HUES6 (cell line): ENCODE data around the gene UNC79.
A peak's percentile ranks its signal among the peaks of the same experiment; 100 is the strongest.

ENCODE experiments used
- H3K27ac ChIP-seq: 2 replicates; pipeline ENCODE4 v1.7.0; 2013; ENCODE audit warnings: low read depth, mild to moderate bottlenecking, low read length, inconsistent platforms
- H3K27me3 ChIP-seq: 2 replicates; pipeline ENCODE4 v1.6.1; 2013; ENCODE audit warnings: low read length; ENCODE audit not compliant: control insufficient read depth, insufficient read depth
- H3K36me3 ChIP-seq: 2 replicates; pipeline ENCODE4 v1.6.1; 2013; ENCODE audit warnings: low read length; ENCODE audit not compliant: control insufficient read depth, insufficient read depth
- H3K4me1 ChIP-seq: 2 replicates; pipeline ENCODE4 v1.6.1; 2013; ENCODE audit warnings: low read length; ENCODE audit not compliant: control insufficient read depth, insufficient read depth
- H3K4me3 ChIP-seq: 2 replicates; pipeline ENCODE4 v1.5.1; 2013; ENCODE audit warnings: low read depth, low read length
- H3K9ac ChIP-seq: one replicate; pipeline ENCODE4 v1.6.1; 2013; ENCODE audit warnings: mild to moderate bottlenecking, low read length
- H3K9me3 ChIP-seq: 2 replicates; pipeline ENCODE4 v1.6.1; 2013; ENCODE audit warnings: low read depth, low read length; ENCODE audit not compliant: control insufficient read depth, insufficient read depth

The UNC79 gene

GRCh38 chr14:93742761-93743160 lies 312.0 kb downstream of the UNC79 start:
- no peak overlapping the region for H3K4me3 ChIP-seq
- no peaks in the 10 kb centered on the region for H3K27me3 ChIP-seq
- H3K9ac ChIP-seq = no peak overlapping the region
- no peak overlapping the region for H3K27ac ChIP-seq
- H3K9me3 ChIP-seq = no peaks in the 10 kb centered on the region
- H3K4me1 ChIP-seq = peaks cover 26% of the 10 kb centered on the region
- no peaks in the 10 kb centered on the region for H3K36me3 ChIP-seq

- Histone ChIP-seq H3K27ac (no peak overlapping the region), H3K4me3 (no peak overlapping the region), H3K36me3 (no peaks in the 10 kb centered on the region), H3K27me3 (no peaks in the 10 kb centered on the region), H3K9ac (no peak overlapping the region), H3K9me3 (no peaks in the 10 kb centered on the region), H3K4me1 (peaks cover 31% of the 10 kb centered on the region)
These were observed 312.7 kb downstream of the UNC79 start for GRCh38 chr14:93743270-93744060.

GRCh38 chr14:93744176-93744575 lies 313.4 kb downstream of the UNC79 start:
- Histone ChIP-seq H3K9me3 (no peaks in the 10 kb centered on the region), H3K9ac (no peak overlapping the region), H3K36me3 (no peaks in the 10 kb centered on the region), H3K27ac (no peak overlapping the region), H3K27me3 (no peaks in the 10 kb centered on the region), H3K4me1 (peaks cover 38% of the 10 kb centered on the region), H3K4me3 (no peak overlapping the region)

- no peak overlapping the region for H3K4me3 ChIP-seq
- H3K36me3 ChIP-seq = no peaks in the 10 kb centered on the region
- no peaks in the 10 kb centered on the region for H3K27me3 ChIP-seq
- peak overlapping the region; percentile 26; the same call in 1 of the 2 replicates for H3K27ac ChIP-seq
- H3K9ac ChIP-seq = no peak overlapping the region
- no peaks in the 10 kb centered on the region for H3K9me3 ChIP-seq
- H3K4me1 ChIP-seq = peaks cover 38% of the 10 kb centered on the region
These were observed 314.1 kb downstream of the UNC79 start for GRCh38 chr14:93744876-93745275.

- Histone ChIP-seq H3K9ac (no peak overlapping the region), H3K27ac (peak overlapping the region; percentile 26; the same call in 1 of the 2 replicates), H3K9me3 (no peaks in the 10 kb centered on the region), H3K27me3 (no peaks in the 10 kb centered on the region), H3K4me1 (peaks cover 38% of the 10 kb centered on the region), H3K36me3 (no peaks in the 10 kb centered on the region), H3K4me3 (no peak overlapping the region)
These were observed 315.0 kb downstream of the UNC79 start for GRCh38 chr14:93745603-93746273.

GRCh38 chr14:93747102-93747501 lies 316.4 kb downstream of the UNC79 start:
- Histone ChIP-seq H3K36me3 (no peaks in the 10 kb centered on the region), H3K9ac (no peak overlapping the region), H3K27ac (no peak overlapping the region), H3K4me3 (no peak overlapping the region), H3K9me3 (no peaks in the 10 kb centered on the region), H3K27me3 (no peaks in the 10 kb centered on the region), H3K4me1 (peaks cover 38% of the 10 kb centered on the region)

- no peaks in the 10 kb centered on the region for H3K36me3 ChIP-seq
- no peak overlapping the region for H3K4me3 ChIP-seq
- no peaks in the 10 kb centered on the region for H3K27me3 ChIP-seq
- no peak overlapping the region for H3K9ac ChIP-seq
- H3K9me3 ChIP-seq = no peaks in the 10 kb centered on the region
- peaks cover 38% of the 10 kb centered on the region for H3K4me1 ChIP-seq
- no peak overlapping the region for H3K27ac ChIP-seq
These were observed 316.8 kb downstream of the UNC79 start for GRCh38 chr14:93747560-93747959.

- no peak overlapping the region for H3K4me3 ChIP-seq
- H3K36me3 ChIP-seq = no peaks in the 10 kb centered on the region
- no peak overlapping the region for H3K27ac ChIP-seq
- H3K9ac ChIP-seq = peak overlapping the region; percentile 10
- H3K27me3 ChIP-seq = no peaks in the 10 kb centered on the region
- H3K4me1 ChIP-seq = peaks cover 38% of the 10 kb centered on the region
- no peaks in the 10 kb centered on the region for H3K9me3 ChIP-seq
These were observed 317.7 kb downstream of the UNC79 start for GRCh38 chr14:93748208-93749075.

GRCh38 chr14:93749076-93749420 lies 318.3 kb downstream of the UNC79 start:
- Histone ChIP-seq H3K4me1 (peaks cover 38% of the 10 kb centered on the region), H3K4me3 (no peak overlapping the region), H3K9me3 (no peaks in the 10 kb centered on the region), H3K36me3 (no peaks in the 10 kb centered on the region), H3K27me3 (no peaks in the 10 kb centered on the region), H3K27ac (no peak overlapping the region), H3K9ac (no peak overlapping the region)

GRCh38 chr14:93751946-93752655 lies 321.4 kb downstream of the UNC79 start:
- no peaks in the 10 kb centered on the region for H3K27me3 ChIP-seq

More at GRCh38 chr14:93751946-93752655, 321.4 kb downstream of the UNC79 start:
- Histone ChIP-seq H3K4me3 (no peak overlapping the region), H3K9me3 (no peaks in the 10 kb centered on the region), H3K9ac (no peak overlapping the region), H3K4me1 (peaks cover 15% of the 10 kb centered on the region; the same call in 1 of the 2 replicates), H3K27ac (peak overlapping the region; percentile 29; the same call in 1 of the 2 replicates), H3K36me3 (no peaks in the 10 kb centered on the region)
